SU-DHL-6 (cell line): ENCODE measurements around the gene MSL3B.

Source experiments
- H2AFZ ChIP-seq: fragments of 200-600 bp; sonication (generic); 2 replicates; pipeline ENCODE4 v1.6.1; 2014; ENCODE audit warnings: low read depth, mild to moderate bottlenecking, moderate library complexity, mixed read lengths, antibody characterized with exemption, low read length; ENCODE audit not compliant: severe bottlenecking
- H3F3A ChIP-seq: fragments of 200-600 bp; shearing (Covaris generic); 2 replicates; pipeline ENCODE4 v1.6.0; 2016; ENCODE audit warnings: antibody characterized with exemption, mild to moderate bottlenecking; ENCODE audit not compliant: insufficient read depth
- H3K27ac ChIP-seq: fragments of 200-600 bp; sonication (generic); 2 replicates; pipeline ENCODE4 v1.5.1; 2016; ENCODE audit warnings: low read depth, mild to moderate bottlenecking, low read length, moderate library complexity, mixed read lengths
- H3K27me3 ChIP-seq: fragments of 200-600 bp; sonication (generic), shearing (Covaris generic); 2 replicates; pipeline ENCODE4 v1.6.0; 2014; ENCODE audit warnings: mild to moderate bottlenecking, low read length
- H3K36me3 ChIP-seq: fragments of 200-600 bp; sonication (generic); 2 replicates; pipeline ENCODE4 v1.6.1; 2014; ENCODE audit warnings: mild to moderate bottlenecking, low read length, mixed read lengths
- H3K4me2 ChIP-seq: fragments of 300-600, 200-600 bp; shearing (Covaris generic), sonication (generic); 2 replicates; pipeline ENCODE4 v1.6.0; 2014; ENCODE audit warnings: low read length, low read depth, mild to moderate bottlenecking; ENCODE audit not compliant: poor library complexity, severe bottlenecking
- H3K4me3 ChIP-seq: fragments of 200-600 bp; sonication (generic); 2 replicates; pipeline ENCODE4 v1.5.1; 2014; ENCODE audit warnings: antibody characterized with exemption, low read length, mild to moderate bottlenecking, mixed read lengths; ENCODE audit not compliant: insufficient read depth, poor library complexity, severe bottlenecking
- H3K79me2 ChIP-seq: fragments of 200-600 bp; sonication (generic); 2 replicates; pipeline ENCODE4 v1.6.1; 2014; ENCODE audit warnings: mild to moderate bottlenecking, low read length, moderate library complexity; ENCODE audit not compliant: insufficient read depth
- H3K9ac ChIP-seq: fragments of 200-600 bp; sonication (generic); 2 replicates; pipeline ENCODE4 v1.7.0; 2014; ENCODE audit warnings: mild to moderate bottlenecking, low read length
- H3K9me2 ChIP-seq: fragments of 200-600 bp; sonication (generic); replicated peaks from 2 replicates; pipeline ENCODE4 v1.6.1; 2014; ENCODE audit warnings: low read length; ENCODE audit not compliant: insufficient read depth
- H3K9me3 ChIP-seq: fragments of 200-600 bp; sonication (generic); 2 replicates; pipeline ENCODE4 v1.6.1; 2014; ENCODE audit warnings: low read length, mixed read lengths; ENCODE audit not compliant: insufficient read depth
- H4K20me1 ChIP-seq: fragments of 200-600 bp; sonication (generic); 2 replicates; pipeline ENCODE4 v1.6.1; 2014; ENCODE audit warnings: low read depth, mild to moderate bottlenecking, antibody characterized with exemption, low read length, moderate library complexity, mixed read lengths
- EZH2phosphoT487 ChIP-seq: fragments of 200-600 bp; sonication (generic), shearing (Covaris generic); conservative IDR thresholded peaks from 2 replicates; pipeline ENCODE4 v1.6.1; 2018; ENCODE audit warnings: mild to moderate bottlenecking, antibody characterized with exemption, low read length, moderate library complexity, mixed read lengths
- TF ChIP-seq, protein P1 (sequence below): fragments of 200-600 bp; sonication (generic); IDR thresholded peaks from one replicate; pipeline ENCODE4 v1.5.1; 2017; ENCODE audit warnings: antibody characterized with exemption, mild to moderate bottlenecking, low read length, moderate library complexity; ENCODE audit not compliant: insufficient read depth, poor library complexity, severe bottlenecking

The MSL3B gene

DNA sequence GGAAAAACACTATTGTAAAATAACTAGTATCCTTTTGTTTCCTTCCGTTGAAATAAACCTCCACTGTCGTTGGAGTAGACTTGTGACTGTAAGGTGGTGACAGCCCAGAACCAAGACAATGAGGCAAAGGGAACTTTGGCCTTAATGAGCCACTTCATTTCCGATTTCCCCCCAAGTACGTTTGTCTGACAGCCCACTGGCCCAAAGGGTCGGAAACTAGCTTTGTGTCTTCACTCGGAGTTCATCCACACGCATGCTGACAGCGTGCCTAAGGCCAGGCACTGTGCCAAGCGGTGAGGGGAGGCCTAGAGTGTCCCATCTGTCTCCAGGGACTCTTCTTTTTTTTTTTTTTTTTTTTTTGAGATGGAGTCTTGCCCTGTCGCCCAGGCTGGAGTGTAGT, 34.8 kb downstream of the MSL3B start:
- peak overlapping the region; percentile 55 for H2AFZ ChIP-seq
- no peak for TF ChIP-seq EZH2phosphoT487
- TF ChIP-seq, protein P1, sequence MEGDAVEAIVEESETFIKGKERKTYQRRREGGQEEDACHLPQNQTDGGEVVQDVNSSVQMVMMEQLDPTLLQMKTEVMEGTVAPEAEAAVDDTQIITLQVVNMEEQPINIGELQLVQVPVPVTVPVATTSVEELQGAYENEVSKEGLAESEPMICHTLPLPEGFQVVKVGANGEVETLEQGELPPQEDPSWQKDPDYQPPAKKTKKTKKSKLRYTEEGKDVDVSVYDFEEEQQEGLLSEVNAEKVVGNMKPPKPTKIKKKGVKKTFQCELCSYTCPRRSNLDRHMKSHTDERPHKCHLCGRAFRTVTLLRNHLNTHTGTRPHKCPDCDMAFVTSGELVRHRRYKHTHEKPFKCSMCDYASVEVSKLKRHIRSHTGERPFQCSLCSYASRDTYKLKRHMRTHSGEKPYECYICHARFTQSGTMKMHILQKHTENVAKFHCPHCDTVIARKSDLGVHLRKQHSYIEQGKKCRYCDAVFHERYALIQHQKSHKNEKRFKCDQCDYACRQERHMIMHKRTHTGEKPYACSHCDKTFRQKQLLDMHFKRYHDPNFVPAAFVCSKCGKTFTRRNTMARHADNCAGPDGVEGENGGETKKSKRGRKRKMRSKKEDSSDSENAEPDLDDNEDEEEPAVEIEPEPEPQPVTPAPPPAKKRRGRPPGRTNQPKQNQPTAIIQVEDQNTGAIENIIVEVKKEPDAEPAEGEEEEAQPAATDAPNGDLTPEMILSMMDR = no peak
- H3K79me2 ChIP-seq = peaks cover 21% of the 10 kb centered on the region
- H3K27ac ChIP-seq = peak overlapping the region; percentile 90
- H3K9me2 ChIP-seq = no peaks in the 10 kb centered on the region
- H4K20me1 ChIP-seq = no peaks in the 10 kb centered on the region
- H3K27me3 ChIP-seq = no peaks in the 10 kb centered on the region
- peaks cover 14% of the 10 kb centered on the region for H3K36me3 ChIP-seq
- peak overlapping the region; percentile 56 for H3K4me2 ChIP-seq
- peak overlapping the region; percentile 21 for H3K9ac ChIP-seq
- H3F3A ChIP-seq = peaks cover 59% of the 10 kb centered on the region
- no peak overlapping the region for H3K4me3 ChIP-seq
- no peaks in the 10 kb centered on the region for H3K9me3 ChIP-seq

DNA sequence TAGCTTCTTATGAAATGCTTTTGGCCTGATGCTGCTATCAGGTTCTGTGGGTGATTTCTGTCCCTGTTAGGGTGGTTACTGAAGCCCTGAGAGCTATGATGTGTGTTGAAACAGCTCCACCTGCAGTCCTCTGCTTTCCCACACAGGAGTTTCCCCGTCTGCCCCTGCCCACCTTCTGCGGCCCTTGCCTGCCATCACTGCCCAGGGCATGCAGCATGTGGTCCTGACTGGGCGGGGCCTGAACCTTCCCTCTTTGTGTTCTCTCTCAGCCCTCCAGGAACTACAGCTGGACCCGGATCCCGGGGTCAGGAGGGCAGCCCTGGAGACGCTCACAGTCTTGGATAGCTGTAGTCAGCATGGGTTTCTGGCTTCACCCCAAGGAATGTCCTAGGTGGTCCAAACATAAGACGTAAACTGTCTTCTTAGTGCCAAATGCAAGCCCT, 35.3 kb downstream of the MSL3B start:
- Histone ChIP-seq H3K9me2 (no peaks in the 10 kb centered on the region), H3F3A (peaks cover 59% of the 10 kb centered on the region), H3K79me2 (peaks cover 16% of the 10 kb centered on the region), H3K36me3 (peaks cover 13% of the 10 kb centered on the region), H2AFZ (peak overlapping the region; percentile 55), H3K9ac (peak overlapping the region; percentile 43), H3K9me3 (no peaks in the 10 kb centered on the region), H3K27me3 (no peaks in the 10 kb centered on the region), H3K4me3 (no peak overlapping the region), H3K4me2 (peak overlapping the region; percentile 56), H4K20me1 (no peaks in the 10 kb centered on the region), H3K27ac (peak overlapping the region; percentile 90)
- TF ChIP-seq, protein P1 = peak; percentile 64
- TF ChIP-seq EZH2phosphoT487 = no peak

DNA sequence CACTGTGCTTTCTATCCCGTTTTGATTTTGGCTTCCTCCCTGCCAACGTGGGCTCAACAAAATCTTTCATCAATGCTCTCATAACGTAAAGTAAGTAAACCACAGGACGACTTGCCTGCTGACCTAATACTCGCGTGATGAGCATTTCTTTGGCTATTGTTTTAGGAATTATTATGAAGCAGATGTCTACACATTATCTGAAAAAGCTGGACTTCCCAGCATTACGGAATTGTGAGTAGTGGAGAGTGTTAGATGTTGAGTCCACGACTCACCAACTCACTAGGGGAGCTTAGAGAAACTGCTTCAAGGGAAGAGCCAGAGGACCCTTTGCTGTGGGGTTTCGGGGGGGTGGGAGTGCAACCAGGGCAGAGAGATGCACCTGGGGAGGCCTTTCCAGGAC, 35.8 kb downstream of the MSL3B start:
- peak overlapping the region; percentile 56 for H3K4me2 ChIP-seq
- H3K9ac ChIP-seq = peak overlapping the region; percentile 43
- no peaks in the 10 kb centered on the region for H3K9me2 ChIP-seq
- H3K4me3 ChIP-seq = no peak overlapping the region
- H3K27ac ChIP-seq = peak overlapping the region; percentile 90
- peak overlapping the region; percentile 32 for H2AFZ ChIP-seq
- peaks cover 11% of the 10 kb centered on the region for H3K79me2 ChIP-seq
- H4K20me1 ChIP-seq = no peaks in the 10 kb centered on the region
- H3K27me3 ChIP-seq = no peaks in the 10 kb centered on the region
- H3K9me3 ChIP-seq = no peaks in the 10 kb centered on the region
- peaks cover 9% of the 10 kb centered on the region for H3K36me3 ChIP-seq
- TF ChIP-seq EZH2phosphoT487 = no peak
- TF ChIP-seq, protein P1 = no peak
- peaks cover 58% of the 10 kb centered on the region for H3F3A ChIP-seq
